SK-N-SH treated with all-trans-retinoic acid at 6 μM for 48 hours (cell line): Measurements from ENCODE around the gene FAM171A1.

Experiments
- ATAC-seq: fragments of 200-7000 bp; cut with Tn5 transposase; 3 replicates; pipeline ENCODE4 v1.9.1; 2020; ENCODE audit warnings: mild to moderate bottlenecking, moderate library complexity
- ARNTL ChIP-seq: fragments of 450-650 bp; formaldehyde crosslinking; IDR thresholded peaks from 2 replicates; pipeline ENCODE4 v1.5.0; 2020; ENCODE audit warnings: low read depth, mild to moderate bottlenecking, moderate library complexity, borderline replicate concordance
- CREB5 ChIP-seq: fragments of 250-450 bp; sonication (Bioruptor Pico); IDR thresholded peaks from 2 replicates; pipeline ENCODE4 v1.5.1; 2020; ENCODE audit warnings: low read depth, mild to moderate bottlenecking, moderate library complexity
- CSDC2 ChIP-seq: fragments of 250-450 bp; sonication (Bioruptor Pico); IDR thresholded peaks from 2 replicates; pipeline ENCODE4 v1.5.0; 2020; ENCODE audit warnings: mild to moderate bottlenecking, moderate library complexity
- CSRNP3 ChIP-seq: fragments of 250-450 bp; sonication (Bioruptor Pico); IDR thresholded peaks from 2 replicates; pipeline ENCODE4 v1.5.1; 2021; ENCODE audit warnings: mild to moderate bottlenecking, moderate library complexity
- ESRRG ChIP-seq: fragments of 250-450 bp; sonication (Bioruptor Pico); IDR thresholded peaks from 2 replicates; pipeline ENCODE4 v1.6.1; 2021; ENCODE audit warnings: mild to moderate bottlenecking
- GLIS3 ChIP-seq: fragments of 250-450 bp; sonication (Bioruptor Pico); IDR thresholded peaks from 2 replicates; pipeline ENCODE4 v1.5.0; 2020; ENCODE audit warnings: mild to moderate bottlenecking, moderate library complexity
- POU6F1 ChIP-seq: fragments of 250-450 bp; sonication (Bioruptor Pico); IDR thresholded peaks from 2 replicates; pipeline ENCODE4 v1.8.0; 2021; ENCODE audit warnings: low read depth, mild to moderate bottlenecking, moderate library complexity, borderline replicate concordance
- PPARA ChIP-seq: fragments of 250-450 bp; sonication (Bioruptor Pico); IDR thresholded peaks from 2 replicates; pipeline ENCODE4 v1.5.0; 2020; ENCODE audit warnings: mild to moderate bottlenecking, borderline replicate concordance
- RARB ChIP-seq: fragments of 250-450 bp; sonication (Bioruptor Pico); IDR thresholded peaks from 2 replicates; pipeline ENCODE4 v1.8.0; 2021; ENCODE audit warnings: mild to moderate bottlenecking, moderate library complexity
- SNAI2 ChIP-seq: fragments of 250-450 bp; sonication (Bioruptor Pico); IDR thresholded peaks from 2 replicates; pipeline ENCODE4 v1.5.0; 2020; ENCODE audit warnings: mild to moderate bottlenecking, moderate library complexity
- TCF4 ChIP-seq: fragments of 250-450 bp; sonication (Bioruptor Pico); IDR thresholded peaks from 2 replicates; pipeline ENCODE4 v1.8.0; 2021; ENCODE audit warnings: mild to moderate bottlenecking, moderate library complexity, borderline replicate concordance
- TOX ChIP-seq: fragments of 250-450 bp; sonication (Bioruptor Pico); IDR thresholded peaks from 2 replicates; pipeline ENCODE4 v1.8.0; 2021; ENCODE audit warnings: mild to moderate bottlenecking, moderate library complexity, borderline replicate concordance
- TSHZ2 ChIP-seq: fragments of 250-450 bp; sonication (Bioruptor Pico); IDR thresholded peaks from 2 replicates; pipeline ENCODE4 v1.5.0; 2020; ENCODE audit warnings: mild to moderate bottlenecking, moderate library complexity
- ZFP3 ChIP-seq: fragments of 250-450 bp; sonication (Bioruptor Pico); IDR thresholded peaks from 2 replicates; pipeline ENCODE4 v1.5.0; 2020; ENCODE audit warnings: mild to moderate bottlenecking, moderate library complexity
- ZNF70 ChIP-seq: fragments of 450-650 bp; formaldehyde crosslinking; IDR thresholded peaks from 2 replicates; pipeline ENCODE4 v1.5.0; 2020; ENCODE audit warnings: mild to moderate bottlenecking, moderate library complexity

Gene FAM171A1

GRCh38 chr10:15182540-15183207, 188.4 kb downstream of the FAM171A1 start:
- TF ChIP-seq CSRNP3 (no peak), CSDC2 (CRISPR knock-in tag) (no peak), POU6F1 (CRISPR knock-in tag) (no peak), TOX (CRISPR knock-in tag) (no peak), RARB (no peak), CREB5 (no peak), GLIS3 (CRISPR knock-in tag) (no peak), ZNF70 (CRISPR knock-in tag) (no peak), ESRRG (CRISPR knock-in tag) (no peak)
- TF ChIP-seq, all 23 proteins: peak for 0
- no peak for ATAC-seq

DNA sequence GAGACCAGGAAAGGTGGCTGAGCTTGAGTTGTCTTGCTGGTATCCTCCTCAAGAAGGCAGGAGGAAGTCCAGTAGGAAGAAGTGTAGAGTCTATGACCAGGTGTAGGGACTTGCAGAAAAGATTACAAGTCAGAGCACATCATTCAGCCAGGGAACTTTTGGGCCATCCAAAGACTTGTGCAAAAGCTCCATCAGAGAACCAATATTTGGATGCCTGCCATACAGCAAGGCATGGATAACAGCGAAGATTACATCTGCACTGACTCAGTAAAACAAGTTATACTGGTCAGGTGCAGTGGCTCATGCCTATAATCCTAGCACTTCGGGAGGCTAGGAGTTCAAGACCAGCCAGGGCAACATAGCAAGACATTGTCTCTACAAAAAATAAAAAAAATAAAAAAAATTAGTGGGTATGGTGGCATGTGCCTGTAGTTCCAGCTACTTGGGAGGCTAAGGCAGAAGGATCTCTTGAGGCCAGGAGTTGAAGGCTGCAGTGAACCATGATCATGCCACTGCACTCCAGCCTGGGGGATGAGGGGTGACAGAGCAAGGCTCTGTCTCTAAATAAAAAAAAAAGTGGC, 189.4 kb downstream of the FAM171A1 start:
- ATAC-seq = no peak
- no peak for TF ChIP-seq ZFP3
- no peak for TF ChIP-seq RARB
- no peak for TF ChIP-seq TCF4 (CRISPR knock-in tag)
- no peak for TF ChIP-seq TSHZ2
- no peak for TF ChIP-seq ZNF70 (CRISPR knock-in tag)

- no peak for ATAC-seq
- TF ChIP-seq ZNF70 (CRISPR knock-in tag) (no peak), GLIS3 (CRISPR knock-in tag) (no peak), SNAI2 (no peak), ARNTL (no peak), TSHZ2 (no peak), POU6F1 (CRISPR knock-in tag) (no peak), TCF4 (CRISPR knock-in tag) (no peak), RARB (no peak), PPARA (CRISPR knock-in tag) (no peak), ZFP3 (no peak), CREB5 (no peak)
These were observed 190.4 kb downstream of the FAM171A1 start for GRCh38 chr10:15180736-15181135.
